HG03342 (cell line): ENCODE results near the gene PIK3R1.
A peak's percentile ranks its signal among the peaks of the same experiment; 100 is the strongest.

ENCODE experiments used
- ATAC-seq: cut with Tn5 transposase; IDR thresholded peaks from one replicate; pipeline ENCODE4 v1.9.1; 2021; ENCODE audit warnings: mild to moderate bottlenecking, moderate library complexity; ENCODE audit not compliant: unreplicated experiment

PIK3R1 gene

DNA sequence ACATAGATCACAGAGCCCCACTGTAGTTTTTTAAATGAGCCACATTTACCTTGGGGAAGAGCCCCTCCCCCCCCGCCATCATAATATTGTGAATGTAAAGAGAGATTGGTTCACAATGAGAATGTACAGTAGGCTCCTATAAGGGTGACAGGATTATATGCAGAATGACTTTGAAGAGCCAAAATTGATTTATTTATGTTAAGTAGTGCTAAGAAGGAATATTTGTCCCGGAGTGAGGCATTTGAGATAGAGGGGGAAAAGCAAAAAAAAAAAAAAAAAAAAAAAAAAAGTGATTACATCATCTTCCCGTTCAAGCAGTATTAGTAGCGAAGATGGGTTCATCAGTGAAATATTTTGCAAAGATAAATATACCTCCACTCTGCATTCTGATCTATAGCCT lies 73.9 kb downstream of the PIK3R1 start:
- no peak for ATAC-seq

GRCh38 chr5:68290260-68290674 lies 74.7 kb downstream of the PIK3R1 start:
- ATAC-seq, result no peak

GRCh38 chr5:68290847-68291246 lies 75.3 kb downstream of the PIK3R1 start:
- no peak for ATAC-seq

GRCh38 chr5:68292316-68292715 lies 76.8 kb downstream of the PIK3R1 start:
- ATAC-seq, result no peak

- no peak for ATAC-seq
These were observed 80.2 kb downstream of the PIK3R1 start for GRCh38 chr5:68295772-68296171.

DNA sequence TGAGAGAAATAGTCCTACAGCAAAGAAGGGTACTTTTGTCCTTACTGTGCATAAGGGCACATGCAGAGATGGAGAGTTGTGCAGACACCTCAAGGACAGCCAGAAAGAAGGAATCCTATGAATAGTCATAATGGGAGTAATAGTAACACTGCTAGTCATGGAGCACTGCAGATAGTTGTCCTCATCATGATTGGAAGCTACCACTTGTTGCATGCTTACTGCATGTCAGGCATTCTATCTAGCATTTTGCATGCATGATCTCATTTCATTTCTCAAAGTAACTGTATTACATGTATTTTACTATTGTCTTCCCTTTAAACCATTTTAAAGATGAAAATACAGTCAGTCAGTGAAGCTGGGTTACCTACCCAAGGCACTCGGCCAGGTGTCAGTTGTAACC lies 81.3 kb downstream of the PIK3R1 start:
- no peak for ATAC-seq

GRCh38 chr5:68297656-68298055 lies 82.1 kb downstream of the PIK3R1 start:
- no peak for ATAC-seq

DNA sequence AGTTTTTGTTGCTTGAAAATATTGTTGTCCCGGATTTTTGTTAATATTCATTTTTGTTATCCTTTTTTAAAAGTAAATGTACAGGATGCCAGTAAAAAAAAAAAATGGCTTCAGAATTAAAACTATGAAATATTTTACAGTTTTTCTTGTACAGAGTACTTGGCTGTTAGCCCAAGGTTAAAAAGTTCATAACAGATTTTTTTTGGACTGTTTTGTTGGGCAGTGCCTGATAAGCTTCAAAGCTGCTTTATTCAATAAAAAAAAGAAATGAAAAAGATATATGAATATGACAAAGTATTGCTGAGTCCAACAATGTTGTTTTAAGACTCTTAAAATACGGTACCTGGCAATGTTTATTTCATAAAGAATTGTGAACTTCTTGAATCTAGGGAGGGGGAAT lies 82.9 kb downstream of the PIK3R1 start:
- no peak for ATAC-seq

GRCh38 chr5:68299105-68299504 lies 83.5 kb downstream of the PIK3R1 start:
- no peak for ATAC-seq

DNA sequence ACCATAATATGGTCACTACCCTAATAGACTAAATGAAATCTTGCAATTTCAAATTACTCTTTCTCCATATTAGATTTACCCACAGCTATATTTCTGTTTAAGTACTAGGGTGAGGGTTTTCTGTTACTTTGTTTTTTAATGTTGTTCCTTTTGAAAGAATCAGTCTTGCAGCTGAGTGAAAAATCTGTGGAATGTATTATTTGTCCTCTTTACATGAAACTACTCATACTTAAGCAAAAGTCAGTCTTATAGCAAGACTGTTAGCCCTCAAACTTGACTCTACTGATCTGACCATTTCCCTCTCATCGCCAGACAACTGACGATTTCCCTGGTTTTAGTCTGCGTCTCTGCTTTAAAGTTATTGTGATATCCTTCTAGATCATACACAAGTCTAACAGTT lies 84.0 kb downstream of the PIK3R1 start:
- no peak for ATAC-seq

DNA sequence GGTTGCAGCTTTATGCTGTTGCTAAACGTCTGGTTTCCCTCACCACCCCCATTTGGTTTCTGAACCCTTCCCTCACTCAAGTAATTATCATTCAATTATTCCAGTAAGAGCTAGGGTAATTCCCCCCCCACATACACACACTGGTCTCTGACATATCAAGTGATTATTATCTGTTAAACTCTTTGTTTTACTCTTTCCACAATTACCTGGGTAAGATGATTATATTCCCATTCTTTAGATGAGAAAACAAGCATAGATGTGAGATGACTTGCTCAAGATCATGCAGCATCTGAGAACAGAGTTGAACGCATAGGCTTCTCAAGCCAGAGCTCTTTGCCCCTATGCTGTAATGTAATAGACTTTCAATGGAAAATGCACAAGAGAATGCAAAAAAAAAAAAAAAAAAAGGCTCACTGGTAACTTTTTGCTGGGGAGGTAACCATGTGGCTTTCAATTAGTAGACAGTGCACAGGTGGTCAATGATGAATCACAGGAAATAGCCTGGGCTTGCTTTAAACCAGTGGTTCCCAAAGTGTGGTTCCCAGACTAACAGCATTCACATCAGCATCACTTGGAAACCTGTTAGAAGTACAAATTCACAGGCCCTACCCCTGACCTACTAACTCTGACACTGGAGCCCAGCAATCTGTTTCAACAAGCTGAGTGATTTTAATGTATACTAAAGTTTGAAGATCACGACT lies 87.6 kb downstream of the PIK3R1 start:
- no peak for ATAC-seq

GRCh38 chr5:68303754-68304420 lies 88.3 kb downstream of the PIK3R1 start:
- no peak for ATAC-seq

- no peak for ATAC-seq
These were observed 89.0 kb downstream of the PIK3R1 start for GRCh38 chr5:68304421-68305052.

DNA sequence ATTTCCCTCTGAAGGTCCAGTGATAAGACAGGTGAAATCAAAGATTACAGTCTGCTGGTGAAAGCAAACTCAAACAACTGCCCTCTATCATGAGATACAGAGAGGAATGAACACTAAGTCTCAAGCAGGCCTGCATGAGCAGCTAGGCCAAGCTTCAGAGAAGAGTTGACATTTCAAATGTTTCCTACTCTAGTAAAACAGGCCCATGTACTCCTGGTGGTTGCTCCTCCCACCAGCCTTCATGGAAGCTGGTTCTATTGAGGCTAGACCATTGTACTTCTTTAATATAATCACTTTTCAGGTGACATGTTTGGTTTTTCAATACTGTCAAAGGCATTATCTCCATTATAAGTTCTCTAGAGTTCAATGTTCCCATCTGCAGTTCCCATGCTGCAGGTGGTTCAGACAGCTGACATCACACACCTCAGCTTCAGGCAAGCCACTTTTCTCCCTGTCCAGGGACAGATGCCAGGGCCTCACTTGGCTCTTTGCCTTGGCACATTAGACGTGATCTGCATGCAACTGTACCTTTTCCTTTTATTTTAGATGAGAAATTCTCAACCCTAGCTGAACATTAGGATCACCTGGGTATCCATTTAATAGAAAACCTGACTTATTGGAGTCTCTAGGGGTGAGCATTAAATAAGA lies 89.8 kb downstream of the PIK3R1 start:
- no peak for ATAC-seq

- no peak for ATAC-seq
These were observed 90.9 kb downstream of the PIK3R1 start for GRCh38 chr5:68306361-68307014.

GRCh38 chr5:68313336-68313735 lies 97.8 kb downstream of the PIK3R1 start:
- ATAC-seq, result no peak

DNA sequence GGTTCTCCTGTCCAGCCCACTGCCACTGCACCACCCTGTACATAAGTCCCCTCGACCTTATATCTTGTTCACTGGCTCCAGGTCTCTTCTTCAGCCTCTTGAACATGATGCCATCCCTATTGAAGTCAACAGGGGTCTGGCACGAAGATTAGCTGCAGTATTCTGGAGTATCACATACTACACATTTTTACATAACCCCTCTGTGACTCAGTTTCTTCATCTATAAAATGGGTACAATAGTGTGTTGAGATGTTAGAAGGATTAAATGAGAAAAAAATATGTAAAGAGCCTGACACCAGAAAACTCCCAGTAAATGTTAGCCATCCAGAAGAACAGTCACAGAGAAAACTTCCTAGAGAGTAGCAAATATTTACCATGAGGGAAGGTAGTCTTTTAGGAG lies 98.9 kb downstream of the PIK3R1 start:
- no peak for ATAC-seq

GRCh38 chr5:68315679-68316271 lies 100.2 kb downstream of the PIK3R1 start:
- ATAC-seq, result peak; percentile 97

- ATAC-seq, result no peak
These were observed 100.9 kb downstream of the PIK3R1 start for GRCh38 chr5:68316469-68316868.

DNA sequence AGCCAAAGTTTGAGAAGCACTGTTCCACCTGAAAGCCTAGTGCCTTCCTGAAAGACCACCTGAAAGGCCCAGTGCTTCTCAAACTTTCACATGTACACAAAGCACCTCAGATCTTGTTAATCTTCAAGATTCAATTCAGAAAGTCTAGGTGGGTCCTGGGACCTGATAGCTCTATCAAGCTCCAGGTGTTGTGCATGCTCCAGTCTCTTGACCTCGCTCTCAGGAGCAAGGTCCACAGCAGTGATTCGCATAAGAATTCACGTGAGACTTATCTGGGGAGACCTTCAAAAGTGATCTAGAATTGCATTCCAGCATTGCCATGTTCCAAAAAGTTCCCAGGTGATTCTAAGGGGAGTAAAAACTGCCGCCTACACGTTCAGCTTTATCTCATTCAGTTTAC lies 102.1 kb downstream of the PIK3R1 start:
- ATAC-seq, result no peak
